Activated gamma-delta T cell treated with anti-CD3 and anti-CD28 coated beads, Interleukin-2, amount 50 U/mL, for 16 hours (primary cell): ENCODE data around the gene CHMP2A.

Source experiments
- DNase-seq: peaks from one replicate; pipeline ENCODE4 v3.0.0-alpha.2; 2020; ENCODE audit warnings: low read depth

The CHMP2A gene

GRCh38 chr19:58569943-58570670 lies 15.2 kb upstream of the CHMP2A start:
- DNase-seq: no peak

- DNase-seq: no peak
These were observed 14.5 kb upstream of the CHMP2A start for GRCh38 chr19:58569191-58569942.

GRCh38 chr19:58568453-58569130 lies 13.7 kb upstream of the CHMP2A start:
- DNase-seq: no peak

- no peak for DNase-seq
These were observed 12.1 kb upstream of the CHMP2A start for GRCh38 chr19:58566989-58567388.

GRCh38 chr19:58563823-58564222 lies 8.9 kb upstream of the CHMP2A start:
- no peak for DNase-seq

GRCh38 chr19:58563034-58563573 lies 8.2 kb upstream of the CHMP2A start:
- DNase-seq: no peak

- no peak for DNase-seq
These were observed 7.5 kb upstream of the CHMP2A start for GRCh38 chr19:58562122-58563033.

GRCh38 chr19:58561373-58562121 lies 6.6 kb upstream of the CHMP2A start:
- no peak for DNase-seq

GRCh38 chr19:58560921-58561320 lies 6.0 kb upstream of the CHMP2A start:
- DNase-seq: no peak

GRCh38 chr19:58560007-58560887 lies 5.3 kb upstream of the CHMP2A start:
- DNase-seq: no peak

- peak; percentile 44 for DNase-seq
These were observed 4.5 kb upstream of the CHMP2A start for GRCh38 chr19:58559275-58560006.

GRCh38 chr19:58558623-58559274 lies 3.8 kb upstream of the CHMP2A start:
- DNase-seq: peak; percentile 99

GRCh38 chr19:58558066-58558622 lies 3.2 kb upstream of the CHMP2A start, which contains the start of gene UBE2M:
UBE2M (minus strand) TSS chr19:58558611; CDS start chr19:58558381, 230 bp downstream.
- DNase-seq: peak; percentile 37

- DNase-seq: no peak
These were observed 2.5 kb upstream of the CHMP2A start for GRCh38 chr19:58557221-58558065.

- DNase-seq: no peak
These were observed 1.8 kb upstream of the CHMP2A start for GRCh38 chr19:58556622-58557220.

- DNase-seq: no peak
These were observed 1.2 kb upstream of the CHMP2A start for GRCh38 chr19:58555920-58556621.
